Spleen (tissue), 7 donors: Measurements from ENCODE around the gene POLR1E.

Experiments
- POLR2A ChIP-seq, 3 donors: fragments of 450-650 bp; IDR thresholded peaks; one replicate each; pipeline ENCODE4 v1.5.1; 2017; ENCODE audit warnings: antibody characterized with exemption in 3 of 3, mild to moderate bottlenecking in 1 of 3
- POLR2AphosphoS5 ChIP-seq, 3 donors: sonication (generic); formaldehyde crosslinking; IDR thresholded peaks; one replicate each; pipeline ENCODE4 v1.5.1; 2017; ENCODE audit warnings: antibody characterized with exemption in 3 of 3
- TF ChIP-seq, protein P1 (sequence below), 11 experiments: fragments of 200-600 bp in 7 of 11; fragments of 450-650 bp in 4 of 11; sonication (generic) in 4 of 11; IDR thresholded peaks in 8 of 11; conservative IDR thresholded peaks in 3 of 11; 1 replicate in 7 of 11; 2 replicates in 4 of 11; pipeline versions ENCODE4 v1.4.0 to v1.8.0; 2016 to 2021; ENCODE audit warnings: antibody characterized with exemption in 11 of 11, inconsistent platforms in 4 of 11, mild to moderate bottlenecking in 1 of 11
- donor health status: DM: no; HTN: no; CAD: no; lungs with moderate emphysema.
- donor health status: DM: no; HTN: no; CAD: no.
- donor health status: DM: no; HTN: no; CAD: no.

DNA sequence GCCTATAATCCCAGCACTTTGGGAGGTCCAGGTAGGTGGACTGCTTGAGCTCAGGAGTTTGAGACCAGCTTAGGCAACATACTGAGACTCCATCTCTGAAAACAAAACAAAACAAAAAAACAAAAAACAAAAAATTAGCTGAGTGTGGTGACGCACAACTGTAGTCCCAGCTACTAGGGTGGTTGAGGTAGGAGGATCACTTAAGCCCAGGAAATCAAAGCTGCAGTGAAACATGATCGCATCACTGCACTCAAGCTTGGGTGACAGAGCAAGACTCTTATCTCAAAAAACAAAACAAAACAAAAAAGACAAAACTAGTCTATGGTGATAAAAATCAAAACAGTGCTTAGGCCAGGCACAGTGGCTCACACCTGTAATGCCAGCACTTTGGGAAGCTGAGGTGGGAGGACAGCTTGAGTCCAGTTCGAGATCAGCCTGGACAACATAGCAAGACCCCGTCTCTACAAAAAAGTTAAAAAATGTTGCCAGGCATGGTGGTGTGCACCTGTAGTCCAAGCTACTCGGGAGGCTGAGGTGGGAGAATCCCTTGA lies 61.7 kb downstream of the POLR1E start:
- TF ChIP-seq, protein P1, sequence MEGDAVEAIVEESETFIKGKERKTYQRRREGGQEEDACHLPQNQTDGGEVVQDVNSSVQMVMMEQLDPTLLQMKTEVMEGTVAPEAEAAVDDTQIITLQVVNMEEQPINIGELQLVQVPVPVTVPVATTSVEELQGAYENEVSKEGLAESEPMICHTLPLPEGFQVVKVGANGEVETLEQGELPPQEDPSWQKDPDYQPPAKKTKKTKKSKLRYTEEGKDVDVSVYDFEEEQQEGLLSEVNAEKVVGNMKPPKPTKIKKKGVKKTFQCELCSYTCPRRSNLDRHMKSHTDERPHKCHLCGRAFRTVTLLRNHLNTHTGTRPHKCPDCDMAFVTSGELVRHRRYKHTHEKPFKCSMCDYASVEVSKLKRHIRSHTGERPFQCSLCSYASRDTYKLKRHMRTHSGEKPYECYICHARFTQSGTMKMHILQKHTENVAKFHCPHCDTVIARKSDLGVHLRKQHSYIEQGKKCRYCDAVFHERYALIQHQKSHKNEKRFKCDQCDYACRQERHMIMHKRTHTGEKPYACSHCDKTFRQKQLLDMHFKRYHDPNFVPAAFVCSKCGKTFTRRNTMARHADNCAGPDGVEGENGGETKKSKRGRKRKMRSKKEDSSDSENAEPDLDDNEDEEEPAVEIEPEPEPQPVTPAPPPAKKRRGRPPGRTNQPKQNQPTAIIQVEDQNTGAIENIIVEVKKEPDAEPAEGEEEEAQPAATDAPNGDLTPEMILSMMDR (IDR thresholded peaks at IDR 0.05 in 8 of 11, conservative IDR thresholded peaks at IDR 0.05 in 3 of 11), result no peak
- TF ChIP-seq POLR2AphosphoS5 (IDR thresholded peaks at IDR 0.05) (no peak), POLR2A (IDR thresholded peaks at IDR 0.05) (no peak)
